DMS53 treated with DMSO at 0.1 percent for 48 hours (cell line): Measurements from ENCODE around the gene SH3RF1.
A peak's percentile ranks its signal among the peaks of the same experiment; 100 is the strongest.

ENCODE experiments used
- DNase-seq: peaks from one replicate; lab custom pipeline; 2025; ENCODE audit not compliant: unreplicated experiment; lab: John Stamatoyannopoulos, UW

The SH3RF1 gene

GRCh38 chr4:169079942-169080827 is 190.6 kb downstream of the SH3RF1 start:
- DNase-seq = no peak

- no peak for DNase-seq
Measured at GRCh38 chr4:169074117-169074516, 196.6 kb downstream of the SH3RF1 start.

- DNase-seq = no peak
Measured at GRCh38 chr4:169071747-169072146, 199.0 kb downstream of the SH3RF1 start.

GRCh38 chr4:169070895-169071218 is 199.9 kb downstream of the SH3RF1 start:
- peak; percentile 87 for DNase-seq

- DNase-seq = peak; percentile 83
Measured at GRCh38 chr4:169070071-169070894, 200.5 kb downstream of the SH3RF1 start.

GRCh38 chr4:169068423-169068822 is 202.3 kb downstream of the SH3RF1 start:
- no peak for DNase-seq

GRCh38 chr4:169066934-169067333 is 203.8 kb downstream of the SH3RF1 start:
- DNase-seq = no peak

GRCh38 chr4:169064296-169064695 is 206.5 kb downstream of the SH3RF1 start:
- DNase-seq = no peak

- DNase-seq = no peak
Measured at GRCh38 chr4:169063441-169063840, 207.3 kb downstream of the SH3RF1 start.

GRCh38 chr4:169062897-169063244 is 207.9 kb downstream of the SH3RF1 start:
- no peak for DNase-seq

GRCh38 chr4:169061386-169061785 is 209.4 kb downstream of the SH3RF1 start:
- DNase-seq = no peak

- no peak for DNase-seq
Measured at GRCh38 chr4:169060391-169061091, 210.2 kb downstream of the SH3RF1 start.

GRCh38 chr4:169059306-169060211 is 211.2 kb downstream of the SH3RF1 start:
- DNase-seq = no peak

- DNase-seq = no peak
Measured at GRCh38 chr4:169058312-169058711, 212.4 kb downstream of the SH3RF1 start.

GRCh38 chr4:169054879-169055278 is 215.9 kb downstream of the SH3RF1 start:
- DNase-seq = no peak

- DNase-seq = no peak
Measured at GRCh38 chr4:169052594-169052945, 218.2 kb downstream of the SH3RF1 start.

GRCh38 chr4:169051761-169052593 is 218.8 kb downstream of the SH3RF1 start:
- no peak for DNase-seq

GRCh38 chr4:169050881-169051760 is 219.6 kb downstream of the SH3RF1 start:
- no peak for DNase-seq

- no peak for DNase-seq
Measured at GRCh38 chr4:169050284-169050683, 220.5 kb downstream of the SH3RF1 start.
